ENCODE data around the gene LONRF3.

GRCh38 chrX:119028733-119029330 is 54.4 kb downstream of the LONRF3 start:
- TF ChIP-seq CTCF (IDR thresholded peaks at IDR 0.05) (no peak), EZH2 (IDR thresholded peaks at IDR 0.05; ENCODE audit: borderline replicate concordance, insufficient read depth, low read depth, low read length, poor library complexity, severe bottlenecking) (no peak)
